Coronary artery (tissue), 2 donors: ENCODE data around the gene PARVG.

Experiments
- DNase-seq: peaks from one replicate; pipeline ENCODE4 v3.0.0-alpha.2; 2017; ENCODE audit warnings: low spot score
- H3K27ac ChIP-seq, 2 donors: fragments of 200-600 bp; sonication (generic); one replicate each; pipeline ENCODE4 v1.5.1; 2016 to 2019
- H3K4me3 ChIP-seq: fragments of 200-600 bp; sonication (generic); 2 replicates; pipeline ENCODE4 v1.5.1; 2016; ENCODE audit warnings: mild to moderate bottlenecking, moderate library complexity
- TF ChIP-seq, protein P1 (sequence below): fragments of 200-600 bp; sonication (generic); IDR thresholded peaks from one replicate; pipeline ENCODE4 v1.5.1; 2019; ENCODE audit warnings: antibody characterized with exemption

The PARVG gene

DNA sequence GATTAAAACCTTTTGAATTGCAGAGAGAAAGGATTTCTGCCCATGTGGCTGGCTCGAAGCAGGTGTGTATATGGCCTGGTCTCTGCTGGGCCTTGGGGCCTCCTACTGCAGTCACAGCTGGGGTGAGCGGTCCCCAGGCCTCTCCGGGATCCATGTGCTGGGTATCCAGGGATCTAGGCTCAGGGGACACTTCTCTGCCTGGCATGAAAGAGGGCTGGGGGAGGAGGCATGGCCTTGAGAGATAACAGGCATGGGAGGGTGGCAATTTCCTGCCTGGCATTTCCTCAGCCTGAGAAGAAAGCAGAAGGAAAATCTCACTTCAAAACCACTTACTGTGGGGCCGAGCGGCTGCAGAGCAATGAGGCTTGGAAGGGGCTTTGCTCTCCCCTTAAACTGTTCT lies 20.3 kb upstream of the PARVG start:
- Histone ChIP-seq H3K27ac (no peak overlapping the region), H3K4me3 (no peak overlapping the region)
- DNase-seq: no peak
- TF ChIP-seq, protein P1, sequence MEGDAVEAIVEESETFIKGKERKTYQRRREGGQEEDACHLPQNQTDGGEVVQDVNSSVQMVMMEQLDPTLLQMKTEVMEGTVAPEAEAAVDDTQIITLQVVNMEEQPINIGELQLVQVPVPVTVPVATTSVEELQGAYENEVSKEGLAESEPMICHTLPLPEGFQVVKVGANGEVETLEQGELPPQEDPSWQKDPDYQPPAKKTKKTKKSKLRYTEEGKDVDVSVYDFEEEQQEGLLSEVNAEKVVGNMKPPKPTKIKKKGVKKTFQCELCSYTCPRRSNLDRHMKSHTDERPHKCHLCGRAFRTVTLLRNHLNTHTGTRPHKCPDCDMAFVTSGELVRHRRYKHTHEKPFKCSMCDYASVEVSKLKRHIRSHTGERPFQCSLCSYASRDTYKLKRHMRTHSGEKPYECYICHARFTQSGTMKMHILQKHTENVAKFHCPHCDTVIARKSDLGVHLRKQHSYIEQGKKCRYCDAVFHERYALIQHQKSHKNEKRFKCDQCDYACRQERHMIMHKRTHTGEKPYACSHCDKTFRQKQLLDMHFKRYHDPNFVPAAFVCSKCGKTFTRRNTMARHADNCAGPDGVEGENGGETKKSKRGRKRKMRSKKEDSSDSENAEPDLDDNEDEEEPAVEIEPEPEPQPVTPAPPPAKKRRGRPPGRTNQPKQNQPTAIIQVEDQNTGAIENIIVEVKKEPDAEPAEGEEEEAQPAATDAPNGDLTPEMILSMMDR: no peak

DNA sequence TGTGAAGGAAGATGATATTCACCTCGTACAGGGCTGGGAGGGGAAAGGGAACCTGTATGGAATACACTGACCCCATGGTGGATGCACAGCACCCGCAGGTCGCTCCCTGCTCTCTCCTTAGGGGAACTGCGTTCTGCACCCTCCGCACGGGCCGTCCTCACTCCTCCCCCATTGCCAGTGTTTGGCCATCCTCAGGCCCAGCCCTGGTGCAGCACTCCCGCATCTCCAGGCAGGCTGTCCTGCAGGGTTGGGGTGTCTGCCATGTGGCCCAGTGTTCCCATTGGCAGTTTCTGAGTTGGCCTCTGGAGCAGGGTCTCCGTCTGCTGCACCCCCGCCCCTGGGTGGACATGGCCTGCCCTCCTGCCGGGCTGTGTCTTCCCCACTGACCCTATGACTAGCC lies 19.1 kb upstream of the PARVG start:
- TF ChIP-seq, protein P1: no peak

DNA sequence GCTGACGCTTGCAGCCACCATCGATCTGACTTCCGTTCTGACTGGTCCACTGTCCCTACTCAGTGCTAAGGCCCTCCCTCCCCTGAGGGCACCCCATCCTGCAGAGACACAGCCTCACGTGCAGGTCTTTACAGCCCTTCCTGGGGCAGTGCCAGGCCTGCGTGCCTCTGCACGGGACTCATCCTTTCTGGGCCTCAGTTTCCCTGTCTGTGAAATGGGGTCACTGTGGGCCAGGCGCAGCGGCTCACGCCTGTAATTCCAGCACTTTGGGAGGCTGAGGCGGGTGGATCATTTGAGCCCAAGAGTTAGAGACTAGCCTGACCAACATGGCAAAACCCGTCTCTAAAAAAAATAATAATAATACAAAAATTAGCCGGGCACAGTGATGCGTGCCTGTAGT lies 17.8 kb upstream of the PARVG start:
- no peak for DNase-seq
- no peak overlapping the region for H3K4me3 ChIP-seq
- TF ChIP-seq, protein P1: no peak
- H3K27ac ChIP-seq: no peak overlapping the region

More for the DNA sequence above, 19.1 kb upstream of the PARVG start:
- no peak for DNase-seq
- H3K27ac ChIP-seq: no peak overlapping the region
- H3K4me3 ChIP-seq: no peak overlapping the region

DNA sequence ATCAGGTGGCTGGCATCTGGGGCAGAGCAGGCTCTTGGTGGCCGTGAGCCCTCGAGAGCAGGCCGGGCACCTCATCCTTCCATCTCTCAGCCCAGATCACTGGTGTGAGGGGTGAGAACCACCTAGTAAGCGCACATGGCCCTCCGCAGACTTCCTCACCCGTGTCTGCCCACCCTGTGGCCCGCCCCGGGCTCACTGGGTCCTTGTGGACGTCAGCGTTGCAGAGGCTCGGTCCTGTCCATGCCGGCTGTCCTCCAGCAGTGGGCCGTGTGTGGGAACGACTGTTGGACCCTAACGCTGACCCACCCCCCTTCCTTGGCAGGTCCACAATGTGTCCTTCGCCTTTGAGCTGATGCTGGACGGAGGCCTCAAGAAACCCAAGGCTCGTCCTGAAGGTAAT lies 17.2 kb upstream of the PARVG start:
- TF ChIP-seq, protein P1: no peak
- DNase-seq: no peak

DNA sequence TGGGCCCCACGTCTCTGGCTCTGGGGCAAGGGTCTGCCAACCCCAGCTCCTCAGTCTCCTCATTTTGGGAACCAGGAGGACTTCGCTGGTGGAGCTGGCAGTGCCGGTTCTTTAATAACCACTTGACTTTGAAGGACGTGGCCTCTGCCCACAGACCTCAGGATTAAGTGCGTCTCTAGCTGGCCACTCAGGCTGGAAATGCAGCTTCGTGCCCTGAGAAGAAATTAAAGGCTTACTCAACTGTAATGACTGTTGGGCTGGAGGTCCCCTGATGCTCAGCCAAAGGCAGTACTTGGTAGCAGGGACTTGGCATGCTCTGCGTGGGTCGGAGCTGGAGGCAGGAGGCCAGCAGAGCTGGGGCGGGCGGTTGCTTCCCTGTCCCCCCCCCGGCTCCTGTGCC lies 16.7 kb upstream of the PARVG start:
- no peak for DNase-seq
- TF ChIP-seq, protein P1: no peak
- Histone ChIP-seq H3K27ac (no peak overlapping the region), H3K4me3 (no peak overlapping the region)

More for the DNA sequence above, 17.2 kb upstream of the PARVG start:
- Histone ChIP-seq H3K4me3 (no peak overlapping the region), H3K27ac (no peak overlapping the region)

DNA sequence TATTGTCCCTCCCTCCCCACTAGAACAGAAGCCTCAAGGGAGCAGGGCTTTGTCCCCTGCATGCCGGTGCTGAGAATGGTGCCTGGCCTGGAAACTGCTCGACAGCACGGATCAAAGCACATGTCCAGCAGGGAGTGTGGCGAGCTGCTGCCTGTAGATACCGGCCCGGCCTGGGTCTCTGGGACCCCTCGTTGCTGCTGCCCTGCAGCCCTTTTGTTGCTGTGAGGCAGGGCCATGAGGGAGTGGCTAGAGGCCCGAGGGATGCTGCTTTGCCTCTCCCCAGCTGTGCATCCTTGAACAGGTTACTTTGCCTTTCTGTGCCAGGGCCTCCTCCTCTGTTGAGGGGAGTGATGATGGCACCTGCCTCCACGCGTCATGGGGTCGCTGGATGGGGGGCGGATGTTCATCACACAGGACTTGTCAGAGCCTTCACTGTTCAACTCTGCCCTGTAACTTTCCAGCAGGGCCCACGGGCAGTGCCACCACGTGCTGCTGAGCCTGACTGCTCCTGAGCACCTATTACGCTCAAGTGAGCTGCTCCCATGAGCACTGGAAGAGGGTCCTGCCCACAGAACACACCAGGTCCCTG lies 15.3 kb upstream of the PARVG start:
- DNase-seq: no peak
- TF ChIP-seq, protein P1: no peak
- no peak overlapping the region for H3K4me3 ChIP-seq
- no peak overlapping the region for H3K27ac ChIP-seq

DNA sequence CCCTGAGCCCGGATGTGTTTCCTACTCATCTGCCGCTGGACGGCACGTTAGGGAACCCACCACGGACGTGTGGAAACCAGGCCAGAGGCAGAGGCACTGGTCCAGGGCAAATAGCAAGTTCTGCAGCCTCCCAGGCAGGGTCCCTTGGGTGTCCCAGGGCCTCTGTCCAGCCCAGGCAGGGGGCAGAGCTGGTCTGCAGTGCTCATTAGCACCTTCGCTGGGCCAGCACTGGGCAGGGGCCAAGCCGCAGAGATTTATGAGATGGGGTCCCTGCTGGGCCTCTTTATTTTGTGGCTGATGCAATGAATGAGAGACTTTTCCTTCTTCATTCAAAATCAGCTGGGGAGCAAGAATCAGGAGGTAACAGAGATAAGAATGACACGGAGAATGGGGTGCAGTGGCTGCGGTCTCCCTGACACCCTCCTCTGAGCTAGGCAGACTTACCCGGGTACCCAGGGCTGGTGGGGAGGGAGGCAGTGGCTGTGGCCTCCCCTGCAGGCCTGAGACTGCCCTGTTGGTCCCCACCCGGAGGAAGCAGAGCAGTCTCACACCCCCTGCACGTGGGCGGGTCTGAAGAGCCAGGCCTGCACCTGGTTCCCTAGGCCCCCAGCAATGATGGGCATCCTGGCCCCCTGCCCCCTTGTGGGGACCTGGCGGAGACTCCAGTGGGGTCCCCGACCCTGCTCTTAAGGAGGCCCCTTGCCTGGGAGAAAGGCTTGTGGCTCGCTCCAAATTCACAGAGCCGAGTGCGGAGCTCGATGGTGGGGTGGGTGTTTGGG lies 14.0 kb upstream of the PARVG start:
- Histone ChIP-seq H3K4me3 (no peak overlapping the region), H3K27ac (no peak overlapping the region)
- TF ChIP-seq, protein P1: no peak
- DNase-seq: no peak
